Upper lobe of left lung (tissue), 6 donors: ENCODE measurements around the gene WASHC4. TPM values are rescaled to one million over a fixed set of nuclear protein-coding genes. Genes with fewer than 3 reads are reported as not detected.

Source experiments
- ATAC-seq, 2 donors: fragments of 200-7000 bp; cut with Tn5 transposase; one replicate each; pipeline ENCODE4 v1.9.1; 2022; ENCODE audit warnings: mild to moderate bottlenecking in 2 of 2, moderate library complexity in 2 of 2; ENCODE audit not compliant: low FRiP score in 2 of 2
- DNase-seq, 2 donors: peaks; one replicate each; pipeline ENCODE4 v3.0.0-alpha.2; 2019 to 2020
- H3K27ac ChIP-seq, 4 donors: fragments of 200-600 bp; sonication (generic); one replicate each; pipeline ENCODE4 v1.5.1; 2016 to 2019
- H3K27me3 ChIP-seq, 4 donors: fragments of 200-600 bp; sonication (generic); one replicate each; pipeline ENCODE4 v1.5.1; 2017 to 2019
- H3K36me3 ChIP-seq, 4 donors: fragments of 200-600 bp; sonication (generic); one replicate each; pipeline ENCODE4 v1.5.1; 2016 to 2019
- H3K4me1 ChIP-seq, 4 donors: fragments of 200-600 bp; sonication (generic); one replicate each; pipeline ENCODE4 v1.5.1; 2018 to 2019
- H3K4me3 ChIP-seq, 4 donors: fragments of 200-600 bp; sonication (generic); one replicate each; pipeline ENCODE4 v1.5.1; 2017 to 2019; ENCODE audit warnings: mild to moderate bottlenecking in 2 of 4, moderate library complexity in 1 of 4
- H3K9me3 ChIP-seq, 4 donors: fragments of 200-600 bp; sonication (generic); one replicate each; pipeline ENCODE4 v1.5.1; 2018 to 2019
- CTCF ChIP-seq, 6 experiments: fragments of 450-650 bp in 4 of 6; fragments of 200-600 bp in 2 of 6; sonication (generic) in 2 of 6; IDR thresholded peaks; one replicate each; pipeline ENCODE4 v1.5.1; 2016 to 2019; ENCODE audit warnings: antibody characterized with exemption in 6 of 6
- EP300 ChIP-seq, 4 donors: sonication (generic); formaldehyde crosslinking; IDR thresholded peaks; one replicate each; pipeline ENCODE4 v1.5.1; 2017; ENCODE audit warnings: antibody characterized with exemption in 4 of 4, control low read depth in 2 of 4
- POLR2A ChIP-seq, 4 donors: fragments of 450-650 bp; IDR thresholded peaks; one replicate each; pipeline ENCODE4 v1.5.1; 2016 to 2017; ENCODE audit warnings: antibody characterized with exemption in 4 of 4, mild to moderate bottlenecking in 2 of 4
- POLR2AphosphoS5 ChIP-seq, 2 donors: sonication (generic); formaldehyde crosslinking; IDR thresholded peaks; one replicate each; pipeline ENCODE4 v1.5.1; 2017; ENCODE audit warnings: antibody characterized with exemption in 2 of 2
- WGBS, 2 donors: methylation state at CpG; one replicate each; pipeline ENCODE4 v1.1.5; 2017 to 2018; 5-methylcytosine and 5-hydroxymethylcytosine counted together
- total RNA-seq, 6 donors: library from RNA; depleted of rRNA in 4 of 6; stranded (reverse); fragments of >200 nt in 4 of 6; gene quantifications; one replicate each; pipeline versions ENCODE4 v1.1.0 to v1.2.1, GENCODE V29; 2016 to 2021
- donor health status: DM: no; HTN: no; CAD: no; lungs with moderate emphysema.
- donor health status: DM: no; HTN: yes; CAD: no; lungs with severe emphysema.

Gene WASHC4
- total RNA-seq, 6 donors from 2014 or later = 32.5 to 114 (median 69.6) TPM

GRCh38 chr12:105083551-105084105 is 23.9 kb upstream of the WASHC4 start:
- no peaks in the 10 kb centered on the region for H3K36me3 ChIP-seq
- peak overlapping the region in 3 of 4 donors; percentile 2 to 51 (median 38) for H3K27ac ChIP-seq
- peak; percentile 68 to 84 for ATAC-seq
- H3K4me1 ChIP-seq = peaks cover 8 to 20% (median 17%) of the 10 kb centered on the region in 4 donors
- TF ChIP-seq POLR2AphosphoS5 (IDR thresholded peaks at IDR 0.05) (no peak), CTCF (IDR thresholded peaks at IDR 0.05) (no peak), POLR2A (IDR thresholded peaks at IDR 0.05) (no peak), EP300 (IDR thresholded peaks at IDR 0.05) (no peak)
- peak in 1 of 2 donors; percentile 52 for DNase-seq
- 17 to 22% methylated on average over 18 of the region's 18 CpGs for WGBS, 2 donors
- H3K9me3 ChIP-seq = no peaks in the 10 kb centered on the region
- peak overlapping the region; percentile 41 to 59 (median 52) for H3K4me3 ChIP-seq
- H3K27me3 ChIP-seq = no peaks in the 10 kb centered on the region

GRCh38 chr12:105084251-105085250 is 23.0 kb upstream of the WASHC4 start, which contains the start of gene ALDH1L2:
Gene ALDH1L2 (minus strand): TSS chr12:105084458. CDS start chr12:105084436, 22 bp downstream.
- no peaks in the 10 kb centered on the region for H3K9me3 ChIP-seq
- H3K27me3 ChIP-seq = no peaks in the 10 kb centered on the region
- H3K4me1 ChIP-seq = peaks cover 8 to 20% (median 17%) of the 10 kb centered on the region in 4 donors
- TF ChIP-seq POLR2A (IDR thresholded peaks at IDR 0.05) = peak in 1 of 4 donors; percentile 26
- TF ChIP-seq POLR2AphosphoS5 (IDR thresholded peaks at IDR 0.05) = no peak
- TF ChIP-seq CTCF (IDR thresholded peaks at IDR 0.05) = no peak
- no peak for TF ChIP-seq EP300 (IDR thresholded peaks at IDR 0.05)
- H3K27ac ChIP-seq = peak within 1 kb of the TSS in 3 of 4 donors; percentile 2 to 51 (median 38)
- DNase-seq (peak; percentile 88 to 96), ATAC-seq (peak; percentile 90 to 99)
- WGBS, 2 donors = 51 to 76% methylated on average over 25 to 36 of the region's 75 CpGs
- no peaks in the 10 kb centered on the region for H3K36me3 ChIP-seq
- H3K4me3 ChIP-seq = peak within 1 kb of the TSS; percentile 41 to 59 (median 52)

- Histone ChIP-seq H3K4me3 (no peak overlapping the region), H3K4me1 (peaks cover 8 to 20% (median 17%) of the 10 kb centered on the region in 4 donors), H3K9me3 (no peaks in the 10 kb centered on the region), H3K27ac (no peak overlapping the region), H3K27me3 (no peaks in the 10 kb centered on the region), H3K36me3 (no peaks in the 10 kb centered on the region)
- ATAC-seq (no peak), DNase-seq (no peak)
- WGBS, 2 donors = 83 to 85% methylated on average over 6 of the region's 6 CpGs
- TF ChIP-seq POLR2A (IDR thresholded peaks at IDR 0.05) = no peak
- no peak for TF ChIP-seq POLR2AphosphoS5 (IDR thresholded peaks at IDR 0.05)
- TF ChIP-seq EP300 (IDR thresholded peaks at IDR 0.05) = no peak
- no peak for TF ChIP-seq CTCF (IDR thresholded peaks at IDR 0.05)
These were observed 22.0 kb upstream of the WASHC4 start for GRCh38 chr12:105085501-105085900.

- Histone ChIP-seq H3K4me1 (peaks cover 0 to 1% (median 0%) of the 10 kb centered on the region in 4 donors), H3K4me3 (no peak overlapping the region), H3K27ac (no peak overlapping the region), H3K9me3 (peaks cover 0 to 3% (median 2%) of the 10 kb centered on the region in 4 donors), H3K36me3 (no peaks in the 10 kb centered on the region), H3K27me3 (no peaks in the 10 kb centered on the region)
- no peak for TF ChIP-seq CTCF (IDR thresholded peaks at IDR 0.05)
- no peak for TF ChIP-seq EP300 (IDR thresholded peaks at IDR 0.05)
- TF ChIP-seq POLR2A (IDR thresholded peaks at IDR 0.05) = no peak
- no peak for TF ChIP-seq POLR2AphosphoS5 (IDR thresholded peaks at IDR 0.05)
- DNase-seq = no peak
- no peak for ATAC-seq
- 86 to 97% methylated on average over 3 of the region's 3 CpGs for WGBS, 2 donors
These were observed 17.7 kb upstream of the WASHC4 start for GRCh38 chr12:105089817-105090216.
